Measurements from ENCODE around the gene CD82.

DNA sequence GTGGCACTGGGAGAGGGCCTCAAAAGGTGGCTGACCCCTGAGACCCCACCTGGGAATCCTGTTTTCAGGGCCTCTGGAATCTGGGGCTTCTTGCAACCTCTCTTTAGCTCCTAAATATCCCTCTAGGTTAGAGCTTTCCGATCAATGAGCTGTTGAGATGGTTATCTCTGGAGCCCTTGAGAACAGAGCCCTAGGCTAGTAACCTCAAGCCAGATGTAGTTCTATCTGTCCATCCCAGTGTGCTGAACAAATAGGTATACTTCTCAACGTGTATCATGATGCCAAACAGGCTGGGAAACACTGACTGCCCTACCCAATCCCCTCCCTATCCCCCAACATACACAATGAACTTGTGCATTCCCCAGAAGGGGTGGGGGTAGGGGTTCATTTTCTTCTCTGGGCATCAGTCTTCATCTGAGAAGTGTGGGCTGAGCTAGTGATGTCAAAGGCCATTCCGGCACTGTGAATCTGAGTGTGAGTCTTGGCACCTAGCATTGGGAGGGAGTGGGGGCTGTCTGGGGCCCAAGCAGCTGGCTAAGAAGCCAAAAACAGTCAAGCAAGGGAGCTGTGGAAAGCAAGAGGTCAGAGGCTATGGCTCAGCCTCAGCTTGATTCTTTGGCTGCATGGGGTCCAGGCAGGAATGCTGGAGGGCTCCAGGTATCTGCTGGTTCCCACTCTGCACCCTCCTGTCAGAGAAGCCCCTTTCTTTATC, 17.3 kb downstream of the CD82 start:
- no peak for TF ChIP-seq SUZ12 (IDR thresholded peaks at IDR 0.05; ENCODE audit: extremely low read depth, insufficient read depth, insufficient read length)
- TF ChIP-seq ZNF274 (IDR thresholded peaks at IDR 0.05; ENCODE audit: low read depth, low read length) = no peak

Measured in NT2/D1 (cell line).